Posterior cingulate gyrus (tissue), 11 donors: Measurements from ENCODE around the gene TMEM163.
"Not testable (repeated sequence)": the region's sequence is repeated elsewhere in the genome, so short reads cannot be mapped to it uniquely, and the experiment has no call there.

Experiments
- DNase-seq, 10 donors: peaks; one replicate each; pipeline versions ENCODE4 v3.0.0 to v3.0.0-alpha.2; 2020 to 2021; ENCODE audit warnings: mixed read lengths in 3 of 10
- intact Hi-C: fragments of 100-400 bp; cut with DNase I; formaldehyde crosslinking; loops from one replicate; pipeline ENCODE4 v1.15.1; 2023

Gene TMEM163

GRCh38 chr2:134501476-134502091 is 217.2 kb downstream of the TMEM163 start:
- intact Hi-C loops = no loop called here
- DNase-seq = no peak

GRCh38 chr2:134500211-134500935 is 218.4 kb downstream of the TMEM163 start:
- intact Hi-C loops = no loop called here
- DNase-seq = no peak

GRCh38 chr2:134499307-134499926 is 219.4 kb downstream of the TMEM163 start:
- intact Hi-C loops = no loop called here
- no peak for DNase-seq

- intact Hi-C loops = no loop called here
- DNase-seq = no peak
These were observed 220.1 kb downstream of the TMEM163 start for GRCh38 chr2:134498654-134499053.

- no peak for DNase-seq
- intact Hi-C loops = no loop called here
These were observed 225.0 kb downstream of the TMEM163 start for GRCh38 chr2:134493797-134494196.

- intact Hi-C loops = no loop called here
These were observed 226.9 kb downstream of the TMEM163 start for GRCh38 chr2:134491771-134492441.

GRCh38 chr2:134491022-134491421 is 227.8 kb downstream of the TMEM163 start:
- intact Hi-C loops = no loop called here
- no peak for DNase-seq

More at GRCh38 chr2:134491771-134492441, 226.9 kb downstream of the TMEM163 start:
- DNase-seq = no peak

GRCh38 chr2:134490559-134490958 is 228.2 kb downstream of the TMEM163 start:
- intact Hi-C loops = no loop called here
- DNase-seq = no peak

GRCh38 chr2:134489732-134490384 is 228.9 kb downstream of the TMEM163 start:
- intact Hi-C loops = no loop called here
- DNase-seq = no peak

GRCh38 chr2:134482766-134483340 is 235.9 kb downstream of the TMEM163 start:
- no peak for DNase-seq
- intact Hi-C loops = no loop called here

GRCh38 chr2:134482131-134482723 is 236.6 kb downstream of the TMEM163 start:
- intact Hi-C loops = no loop called here
- no peak for DNase-seq

- DNase-seq = no peak
- intact Hi-C loops = no loop called here
These were observed 239.0 kb downstream of the TMEM163 start for GRCh38 chr2:134479696-134480330.

- intact Hi-C loops, DNase-seq: not testable (repeated sequence)
These were observed 241.8 kb downstream of the TMEM163 start for GRCh38 chr2:134476982-134477381.

GRCh38 chr2:134470561-134471168 is 248.1 kb downstream of the TMEM163 start:
- intact Hi-C loops = no loop called here
- DNase-seq = no peak

GRCh38 chr2:134469516-134470115 is 249.2 kb downstream of the TMEM163 start:
- intact Hi-C loops = no loop called here
- no peak for DNase-seq

- DNase-seq = no peak
- intact Hi-C loops = no loop called here
These were observed 250.0 kb downstream of the TMEM163 start for GRCh38 chr2:134468776-134469175.

GRCh38 chr2:134468164-134468563 is 250.6 kb downstream of the TMEM163 start:
- DNase-seq = no peak
- intact Hi-C loops = no loop called here

- intact Hi-C loops = no loop called here
- no peak for DNase-seq
These were observed 252.7 kb downstream of the TMEM163 start for GRCh38 chr2:134466141-134466540.
